GM19239 (cell line): ENCODE results near the gene CORO2A.
"Not testable (repeated sequence)": the region's sequence is repeated elsewhere in the genome, so short reads cannot be mapped to it uniquely, and the experiment has no call there.

Source experiments
- DNase-seq: peaks from one replicate; pipeline ENCODE4 v3.0.0; 2011; ENCODE audit warnings: low spot score; ENCODE audit not compliant: insufficient read length
- FAIRE-seq: peaks from 2 replicates; lab custom pipeline; 2011; peaks lifted over from hg19 to GRCh38; lab: Jason Lieb, UNC

The CORO2A gene

DNA sequence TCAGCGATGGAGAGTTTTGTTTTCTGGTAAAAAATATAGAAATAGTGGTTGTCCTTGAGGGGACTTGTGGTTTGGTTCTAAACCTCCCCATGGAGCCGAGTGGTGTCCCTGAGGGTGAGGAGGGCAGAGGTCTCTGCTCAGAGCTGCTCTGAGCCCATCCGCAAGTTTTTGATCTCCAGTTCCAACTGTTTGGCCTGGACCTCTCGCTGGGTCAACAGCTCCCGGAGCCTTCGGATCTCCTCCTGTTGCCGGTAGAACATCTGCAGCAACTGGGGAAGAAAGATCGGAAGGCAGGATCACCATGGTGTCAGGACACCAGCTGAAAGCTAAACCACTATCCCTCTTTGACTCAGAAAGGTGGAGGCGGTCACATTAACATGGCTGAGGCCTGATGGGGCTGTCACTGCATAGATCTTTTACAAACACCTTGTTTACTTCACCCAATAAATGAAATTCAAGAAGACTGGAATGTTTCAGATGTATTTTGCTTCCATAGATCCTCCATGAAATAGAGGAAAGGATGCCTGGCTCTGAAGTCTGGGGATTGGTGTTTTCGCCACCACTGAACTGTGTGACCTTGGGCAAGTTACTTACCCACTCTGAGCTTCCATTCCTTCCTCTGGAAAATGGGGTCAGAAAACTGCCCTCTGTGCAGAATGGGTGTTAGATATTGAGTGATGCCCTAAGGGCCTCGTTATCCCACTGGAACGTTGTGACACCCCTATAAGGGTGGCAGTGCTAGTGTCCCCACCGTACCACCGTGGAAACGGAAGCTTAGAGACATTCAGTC, 67.6 kb downstream of the CORO2A start:
- FAIRE-seq: no peak
- no peak for DNase-seq

DNA sequence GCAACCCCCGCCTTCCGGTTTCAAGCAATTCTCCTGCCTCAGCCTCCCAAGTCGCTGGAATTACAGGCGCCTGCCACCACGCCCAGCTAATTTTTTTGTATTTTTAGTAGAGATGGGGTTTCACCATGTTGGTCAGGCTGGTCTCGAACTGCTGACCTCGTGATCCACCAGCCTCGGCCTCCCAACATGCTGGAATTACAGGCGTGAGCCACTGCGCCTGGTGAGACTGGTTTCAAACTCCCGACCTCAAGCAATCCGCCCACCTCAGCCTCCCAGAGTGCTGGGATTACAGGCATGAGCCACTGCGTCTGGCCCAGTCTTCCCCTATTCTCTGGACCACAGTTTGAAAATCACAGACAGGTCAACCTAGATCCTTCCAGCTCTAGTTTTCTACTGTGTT, 68.3 kb downstream of the CORO2A start:
- not testable (repeated sequence) for FAIRE-seq, DNase-seq

DNA sequence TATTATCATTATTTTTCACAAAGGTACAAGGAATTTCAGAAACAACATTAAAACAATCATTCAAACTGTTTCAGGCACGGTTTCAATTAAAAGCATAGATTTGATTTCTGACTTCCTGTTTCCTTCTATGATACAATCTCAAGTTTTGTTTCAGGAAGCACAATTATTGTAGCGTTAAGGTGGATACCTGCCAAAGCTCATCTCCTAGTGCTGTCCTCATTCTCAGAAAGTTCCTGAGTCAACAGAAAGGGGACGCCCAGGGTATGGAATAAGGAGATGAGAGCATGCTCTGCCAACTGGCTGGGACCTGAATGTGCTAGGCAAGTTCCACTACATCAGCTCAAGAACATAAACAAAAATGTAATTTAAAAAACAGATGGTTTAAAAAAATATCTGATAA, 71.4 kb downstream of the CORO2A start:
- DNase-seq (no peak), FAIRE-seq (no peak)

DNA sequence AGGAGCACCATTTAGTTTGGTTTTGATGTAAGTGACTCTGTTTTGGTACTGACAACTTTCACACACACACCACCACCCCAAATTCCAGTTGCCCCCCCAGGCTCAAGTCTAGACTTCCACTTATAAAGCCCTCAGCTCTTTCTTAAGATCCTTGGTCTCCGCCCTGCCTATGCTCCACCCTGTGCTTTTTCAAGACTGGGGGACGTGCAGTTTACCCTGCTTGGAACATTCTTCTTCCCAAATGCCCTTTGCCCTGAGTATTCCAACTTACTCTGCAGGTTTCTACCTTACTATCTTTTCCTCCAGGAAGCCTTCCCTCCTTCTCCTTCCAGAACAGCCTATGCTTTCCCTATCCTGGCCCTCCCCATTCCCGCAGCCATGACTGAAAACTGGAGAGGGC, 72.0 kb downstream of the CORO2A start:
- FAIRE-seq: no peak

DNA sequence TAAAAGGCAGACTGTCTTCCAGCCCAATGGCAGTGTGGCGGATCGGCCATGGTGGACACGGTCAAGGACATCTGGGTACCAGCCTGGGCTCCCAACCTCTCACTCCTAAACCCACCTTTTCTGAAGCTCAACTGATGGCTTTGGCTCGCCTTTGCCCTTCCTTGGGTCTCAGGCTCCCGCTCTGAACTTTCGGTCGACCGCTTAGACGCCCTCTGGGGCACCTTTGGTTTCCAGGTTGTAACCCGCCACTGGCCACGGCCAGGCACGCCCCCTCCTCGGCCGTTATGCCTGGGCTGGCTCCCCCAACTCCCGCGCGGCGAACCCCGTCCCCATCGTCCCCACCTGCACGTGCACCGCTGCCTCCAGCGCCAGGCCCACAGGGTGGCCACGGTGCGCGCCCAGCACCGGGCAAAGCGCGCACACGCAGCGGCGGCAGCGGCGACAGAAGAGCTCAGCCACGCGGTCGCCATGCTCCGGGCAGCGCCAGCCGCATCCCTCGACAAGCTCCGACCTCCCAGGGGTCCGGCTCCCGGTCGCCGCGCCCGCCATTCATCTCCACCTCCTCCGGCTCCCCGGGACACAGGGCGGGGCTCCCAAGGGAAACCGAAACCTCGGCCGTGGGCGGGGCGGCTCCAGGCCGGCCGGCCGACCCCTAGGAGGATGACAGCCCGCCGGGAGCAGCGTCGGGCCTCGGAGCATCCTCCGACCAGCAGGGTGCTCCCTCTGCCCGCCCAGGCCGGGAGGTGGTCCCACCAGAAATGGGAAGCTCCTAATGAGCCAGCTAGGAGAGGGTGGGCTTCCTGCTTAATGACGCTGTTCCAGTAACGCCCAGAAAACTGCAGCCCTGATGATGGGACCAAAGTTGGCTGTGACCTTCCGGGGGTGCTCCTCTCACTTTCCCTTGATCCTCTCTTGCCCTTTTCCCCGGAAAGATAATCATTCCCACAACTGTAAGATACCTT, 73.5 kb downstream of the CORO2A start, which contains the start of gene TRIM14:
Gene TRIM14 (minus strand): TSS at position 583 of the 962 bp plus-strand sequence. CDS start 34 bp downstream, at position 549.
- DNase-seq: peak; percentile 50
- FAIRE-seq: peak; percentile 75

More for the DNA sequence above, 72.0 kb downstream of the CORO2A start:
- no peak for DNase-seq

DNA sequence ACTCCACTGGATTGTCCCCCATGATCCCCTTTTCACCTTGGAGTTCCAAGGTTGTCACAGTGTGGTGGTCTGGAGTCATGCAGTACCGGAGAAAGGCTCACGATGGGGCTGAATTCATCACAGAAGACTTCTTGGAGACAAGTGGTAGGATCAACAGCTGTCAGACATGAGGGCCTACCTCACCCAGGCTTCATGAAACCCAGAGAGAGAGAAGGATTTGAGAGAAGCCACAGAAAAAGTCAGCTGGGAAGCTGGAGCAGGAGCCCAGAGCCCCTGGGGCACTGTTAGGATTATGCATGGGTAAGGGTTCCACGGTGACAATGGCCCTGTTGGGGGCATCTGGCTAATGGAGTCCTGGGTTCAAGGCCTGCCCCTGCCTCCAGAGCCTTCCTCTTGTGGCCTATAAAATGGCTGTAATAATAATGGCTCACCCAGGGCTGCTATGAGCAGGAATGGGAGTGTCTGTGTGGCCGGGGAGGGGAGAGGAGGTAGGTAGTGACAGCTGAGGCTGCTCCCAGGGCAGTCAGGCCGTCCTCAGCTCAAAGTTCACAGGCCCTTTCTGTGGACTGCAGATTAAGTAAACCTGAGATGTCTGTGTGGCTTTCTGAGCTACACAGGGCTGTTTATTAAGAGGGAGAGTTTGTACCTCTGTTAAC, 74.3 kb downstream of the CORO2A start:
- FAIRE-seq (peak; percentile 93), DNase-seq (peak; percentile 58)

DNA sequence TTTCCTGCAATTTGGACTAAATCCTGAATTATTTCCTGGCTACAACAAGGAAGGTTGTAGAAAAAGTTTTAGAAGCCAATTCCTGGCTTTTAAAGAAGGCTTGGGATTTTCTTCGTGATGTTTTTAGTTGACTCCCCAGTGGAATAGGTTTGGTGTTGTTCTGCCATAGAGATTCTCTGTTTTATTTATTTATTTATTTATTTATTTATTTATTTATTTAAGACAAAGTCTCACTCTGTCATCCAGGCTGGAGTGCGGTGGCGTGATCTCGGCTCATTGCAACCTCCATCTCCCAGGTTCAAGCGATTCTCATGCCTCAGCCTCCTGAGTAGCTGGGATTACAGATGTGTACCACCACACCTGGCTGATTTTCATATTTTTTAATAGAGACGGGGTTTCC, 75.3 kb downstream of the CORO2A start:
- DNase-seq, FAIRE-seq: not testable (repeated sequence)

DNA sequence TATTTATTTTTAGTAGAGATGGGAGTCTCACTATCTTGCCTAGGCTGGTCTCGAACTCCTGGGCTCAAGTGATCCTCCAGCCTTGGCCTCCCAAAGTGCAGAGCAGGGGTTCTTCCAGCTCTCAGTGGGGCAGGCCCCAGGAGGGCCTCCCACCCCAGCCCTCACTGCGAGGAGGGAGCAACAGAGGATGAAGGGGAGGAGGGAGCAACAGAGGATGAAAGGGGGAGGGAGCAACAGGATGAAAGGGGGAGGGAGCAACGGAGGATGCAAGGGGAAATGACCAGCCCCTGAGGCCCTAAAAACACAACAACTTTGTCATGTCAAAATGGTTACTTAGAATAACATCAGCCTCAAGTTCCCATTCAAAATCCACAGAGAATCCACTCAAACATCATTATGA, 83.4 kb downstream of the CORO2A start:
- FAIRE-seq: no peak
- DNase-seq: no peak

DNA sequence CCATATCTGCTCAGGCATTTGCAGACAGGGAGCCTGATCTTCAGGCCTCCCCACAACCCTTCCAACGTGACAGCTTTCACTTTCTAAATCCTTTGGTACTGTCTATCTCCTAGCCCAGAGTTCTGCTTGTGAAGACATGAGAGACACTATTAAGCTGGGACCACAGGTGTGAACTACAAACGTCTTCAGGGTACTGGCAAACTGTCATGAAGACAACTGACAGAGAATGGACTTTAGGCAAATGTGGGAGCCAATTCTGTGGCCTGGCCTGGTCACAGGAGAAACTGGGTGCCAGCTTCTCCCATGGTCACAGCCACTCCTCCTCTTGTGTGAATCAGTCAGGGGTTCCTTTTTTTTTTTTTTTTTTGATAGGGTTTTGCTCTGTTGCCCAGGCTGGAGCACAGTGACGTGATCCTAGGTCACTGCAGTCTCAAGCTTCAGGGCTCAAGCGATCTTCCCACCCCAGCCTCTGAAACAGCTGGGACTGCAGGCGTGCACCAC, 83.9 kb downstream of the CORO2A start:
- DNase-seq (no peak), FAIRE-seq (peak; percentile 82)

DNA sequence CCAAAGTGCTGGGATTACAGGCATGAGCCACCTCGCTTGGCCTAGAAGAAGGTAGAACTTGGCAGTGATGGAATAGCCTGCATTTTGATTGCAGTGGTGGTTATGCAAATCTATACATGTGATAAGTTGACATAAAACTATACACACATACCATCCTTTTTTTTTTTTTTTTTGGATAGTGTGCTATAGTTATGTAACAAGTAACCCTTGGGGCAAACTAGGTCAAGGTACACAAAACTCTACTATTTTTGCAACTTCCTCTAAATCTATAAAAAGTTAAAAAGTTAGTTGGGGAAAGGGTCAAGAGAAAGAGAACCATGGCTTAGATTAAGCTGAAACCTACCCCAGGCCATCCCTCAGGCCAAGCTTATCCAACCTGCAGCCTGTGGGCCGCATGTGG, 84.5 kb downstream of the CORO2A start:
- DNase-seq (no peak), FAIRE-seq (no peak)

DNA sequence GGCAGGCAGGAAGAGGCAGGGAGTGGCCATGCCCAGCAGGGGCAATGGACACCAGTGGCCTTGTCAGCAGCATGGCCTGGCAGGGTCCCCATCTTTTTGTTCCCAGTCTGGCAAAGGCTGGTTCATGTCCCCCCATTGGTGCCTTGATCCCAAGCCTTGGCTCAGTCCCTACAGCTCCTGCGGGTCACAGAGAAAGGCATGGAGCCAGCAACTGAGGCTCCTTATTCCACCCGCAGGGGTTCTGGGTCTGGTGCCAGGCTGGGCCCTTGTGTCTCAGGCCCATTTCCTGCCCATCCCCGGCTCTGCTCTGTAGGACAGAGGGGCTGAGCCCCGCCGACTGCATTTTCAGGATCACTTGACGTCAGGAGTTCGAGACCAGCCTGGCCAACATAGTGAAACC, 87.4 kb downstream of the CORO2A start:
- FAIRE-seq (no peak), DNase-seq (no peak)

DNA sequence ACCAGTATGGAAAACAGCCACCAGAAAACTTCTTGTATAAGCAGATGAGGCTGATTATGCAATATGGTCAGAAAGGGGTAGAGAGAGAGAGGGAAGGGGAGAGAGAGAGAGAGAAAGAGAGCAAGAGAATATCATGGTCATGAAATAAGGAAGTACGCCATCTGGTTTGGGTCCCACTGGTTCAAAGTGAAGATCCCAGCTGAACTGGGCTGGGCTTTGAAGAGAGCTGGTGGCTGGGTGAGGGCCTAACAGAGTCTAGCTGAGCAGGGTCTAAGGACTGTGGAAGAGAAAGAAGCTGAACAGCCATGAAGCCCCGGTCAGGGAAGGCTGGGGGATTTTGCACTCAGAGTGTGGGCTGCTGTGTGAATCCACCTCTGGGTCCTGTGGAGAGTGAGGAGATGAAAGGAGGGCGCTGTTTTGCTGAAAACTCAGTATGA, 88.0 kb downstream of the CORO2A start:
- no peak for DNase-seq
- peak; percentile 84 for FAIRE-seq

DNA sequence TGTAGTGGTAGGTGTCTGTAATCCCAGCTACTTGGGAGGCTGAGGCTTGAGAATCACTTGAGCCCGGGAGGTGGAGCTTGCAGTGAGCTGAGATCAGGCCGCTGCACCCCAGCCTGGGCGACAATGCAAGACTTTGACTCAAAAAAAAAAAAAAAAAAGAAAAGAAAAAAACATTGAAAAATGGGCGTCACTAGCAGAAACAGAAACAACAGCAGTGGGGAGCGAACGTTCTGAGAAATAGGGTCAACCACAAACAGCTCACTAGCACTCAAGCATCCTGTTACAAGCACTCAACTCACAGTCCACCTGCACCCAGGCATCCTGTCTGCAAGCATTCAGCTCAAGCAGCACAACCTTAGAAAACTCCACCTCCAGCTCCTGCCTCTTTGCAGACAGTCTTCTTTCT, 90.6 kb downstream of the CORO2A start:
- peak; percentile 75 for DNase-seq
- FAIRE-seq: peak; percentile 99

DNA sequence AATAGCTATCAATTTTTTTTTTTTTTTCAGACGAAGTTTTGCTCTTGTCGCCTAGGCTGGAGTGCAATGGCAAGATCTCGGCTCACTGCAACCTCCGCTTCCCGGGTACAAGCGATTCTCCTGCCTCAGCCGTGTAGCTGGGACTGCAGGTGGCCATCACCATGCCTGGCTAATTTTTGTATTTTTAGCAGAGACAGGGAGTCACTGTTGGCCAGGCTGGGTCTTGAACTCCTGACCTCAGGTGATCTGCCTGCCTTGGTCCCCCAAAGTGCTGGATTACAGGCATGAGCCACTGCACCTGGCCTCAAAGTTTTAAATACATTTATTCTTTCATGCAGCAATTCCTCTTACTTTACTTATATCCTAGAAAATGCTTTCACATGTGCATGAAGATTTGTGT, 91.0 kb downstream of the CORO2A start:
- no peak for FAIRE-seq
- no peak for DNase-seq

DNA sequence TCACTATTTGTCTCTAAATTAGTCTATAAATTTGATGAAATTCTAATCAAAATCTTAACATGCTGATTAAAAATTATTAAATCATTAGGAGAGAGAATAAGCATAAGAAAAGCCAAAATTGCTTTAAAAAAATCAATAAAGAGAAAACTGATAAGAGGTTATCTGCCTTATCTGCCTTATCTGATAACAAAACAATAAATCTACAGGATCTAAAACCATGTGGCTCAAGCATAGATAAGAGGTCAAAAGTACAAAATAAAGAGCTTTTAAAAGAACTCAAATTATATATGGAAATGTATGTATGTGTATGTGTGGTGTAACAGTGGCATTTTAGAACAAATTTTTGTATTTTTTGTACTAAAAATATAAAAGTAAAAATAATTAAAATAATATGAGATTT, 92.0 kb downstream of the CORO2A start:
- no peak for FAIRE-seq

DNA sequence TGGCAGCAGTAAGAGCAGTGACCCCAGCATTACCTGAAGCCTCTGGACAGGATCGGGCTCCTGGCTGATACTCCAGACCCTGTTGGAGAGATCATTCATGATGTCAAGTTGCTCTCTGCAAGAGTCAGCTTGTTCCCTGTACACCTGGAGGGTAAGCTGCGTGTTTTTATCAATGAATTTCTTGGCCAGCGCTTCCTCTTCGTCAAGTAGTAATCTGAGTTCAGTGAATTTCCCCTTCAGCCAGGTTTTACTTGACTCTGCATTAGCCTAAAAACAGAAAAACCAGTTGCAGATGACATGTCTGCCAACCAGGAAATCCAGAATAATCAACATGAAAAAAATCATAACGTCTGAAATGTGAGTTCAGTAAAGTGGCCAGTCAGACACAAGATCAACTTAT, 92.5 kb downstream of the CORO2A start:
- FAIRE-seq (no peak), DNase-seq (no peak)

More for the DNA sequence above, 92.0 kb downstream of the CORO2A start:
- DNase-seq: no peak

DNA sequence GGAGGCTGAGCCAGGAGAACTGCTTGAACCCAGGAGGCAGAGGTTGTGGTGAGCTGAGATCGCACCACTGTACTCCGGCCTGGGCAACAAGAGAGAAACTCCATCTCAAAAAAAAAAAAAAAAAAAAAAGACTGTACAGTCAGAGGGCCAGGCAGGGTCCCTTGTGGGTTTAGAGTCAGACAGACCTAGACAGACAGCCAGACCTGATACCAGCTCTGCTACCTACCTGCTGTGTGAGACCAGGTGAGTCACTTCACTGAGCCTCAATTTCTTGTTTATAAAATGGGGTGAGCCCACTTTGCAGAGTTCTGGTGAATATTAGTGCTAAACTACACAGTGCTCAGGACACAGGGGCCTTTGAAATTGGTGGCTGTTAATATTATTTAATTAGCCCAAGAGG, 93.1 kb downstream of the CORO2A start:
- DNase-seq: no peak
- no peak for FAIRE-seq

DNA sequence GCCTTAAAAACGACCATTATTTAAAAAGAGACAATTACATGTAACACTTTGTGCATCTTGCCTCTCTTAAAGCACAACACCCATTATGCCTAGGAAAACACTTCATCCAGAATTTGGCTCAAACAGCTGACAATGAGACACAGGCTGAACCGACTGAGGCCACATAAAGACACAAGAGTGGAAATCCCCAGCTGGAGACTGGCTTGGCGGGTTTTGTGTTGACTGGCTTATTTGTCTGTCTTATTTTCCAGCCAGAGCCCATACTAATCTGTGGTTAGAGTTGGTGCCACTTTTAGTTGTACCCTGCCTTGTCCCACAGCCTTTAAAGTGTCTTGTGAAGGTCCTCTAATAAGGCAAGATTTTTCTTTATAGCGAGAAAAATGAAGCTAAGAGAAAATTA, 94.6 kb downstream of the CORO2A start:
- no peak for DNase-seq
- peak; percentile 83 for FAIRE-seq

DNA sequence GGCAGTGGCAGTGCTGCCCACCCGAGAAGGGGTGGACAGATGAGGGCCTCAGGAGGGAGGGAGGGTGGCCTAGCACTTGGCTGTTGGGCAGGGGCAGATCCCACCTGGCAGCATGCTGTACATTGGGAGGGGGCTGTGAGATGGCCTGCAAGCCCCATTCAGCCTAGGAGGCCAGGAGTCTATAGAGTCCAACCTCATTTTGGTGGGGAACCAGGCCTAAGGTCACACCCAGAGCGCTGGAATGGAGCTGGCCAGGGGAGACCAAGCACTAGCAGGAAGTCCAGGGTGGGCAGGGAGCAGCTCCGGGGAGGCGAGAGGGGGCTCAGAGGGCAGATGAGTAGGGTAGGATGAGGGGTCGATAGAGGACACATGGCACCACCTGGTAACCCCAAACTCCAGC, 96.3 kb downstream of the CORO2A start:
- DNase-seq (no peak), FAIRE-seq (no peak)

DNA sequence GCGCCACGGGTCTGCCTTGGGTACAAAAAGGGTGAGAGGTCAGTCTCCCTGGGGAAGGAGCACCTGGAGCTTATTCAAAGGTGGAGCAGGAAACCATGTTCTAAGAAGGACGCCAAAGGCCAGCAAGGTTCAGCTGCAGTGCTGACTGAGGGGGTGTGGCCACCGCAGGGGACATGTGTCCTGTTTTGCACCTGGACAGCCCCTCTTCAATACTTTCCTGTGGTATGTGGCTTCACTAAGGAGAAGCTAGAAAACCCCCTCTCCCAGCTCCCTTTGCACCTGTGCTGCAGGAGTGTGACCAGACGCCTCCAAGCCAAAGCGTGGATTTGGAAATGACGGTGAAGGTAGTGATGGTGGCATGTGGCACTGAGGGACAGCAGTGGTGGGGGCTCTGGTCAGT, 97.0 kb downstream of the CORO2A start:
- FAIRE-seq (no peak), DNase-seq (no peak)
